A549 (cell line): ENCODE measurements around the gene SLC27A6.

Experiments used
- ELK1 ChIP-seq: fragments of 150-350 bp; IDR thresholded peaks from 2 replicates; pipeline ENCODE4 v1.6.1; 2014; ENCODE audit warnings: low read depth, mild to moderate bottlenecking, low read length
- EP300 ChIP-seq, 2 experiments: fragments of >200 bp; sonication (Bioruptor Twin); formaldehyde crosslinking; IDR thresholded peaks; 2 replicates in 1 of 2; 3 replicates in 1 of 2; pipeline ENCODE4 v1.6.1; 2016 to 2017
- HMGXB4 ChIP-seq: fragments of 250-450 bp; sonication (Bioruptor Pico); IDR thresholded peaks from 2 replicates; pipeline ENCODE4 v1.5.0; 2021; ENCODE audit warnings: mild to moderate bottlenecking, moderate library complexity, borderline replicate concordance
- MAX ChIP-seq: IDR thresholded peaks from 2 replicates; pipeline ENCODE4 v1.6.1; 2012
- MAZ ChIP-seq: fragments of 150-350 bp; IDR thresholded peaks from 2 replicates; pipeline ENCODE4 v1.6.1; 2014; ENCODE audit warnings: antibody characterized with exemption, low read depth, low read length, borderline replicate concordance
- POLR2A ChIP-seq: IDR thresholded peaks from 2 replicates; pipeline ENCODE4 v1.6.1; 2012; ENCODE audit warnings: mild to moderate bottlenecking, low read length
- RAD21 ChIP-seq, 2 experiments: fragments of >200 bp in 1 of 2; sonication (Bioruptor Twin) in 1 of 2; formaldehyde crosslinking in 1 of 2; IDR thresholded peaks in 1 of 2; conservative IDR thresholded peaks in 1 of 2; 2 replicates in 1 of 2; 3 replicates in 1 of 2; pipeline ENCODE4 v1.6.1; 2012 to 2018; ENCODE audit warnings: inconsistent platforms in 1 of 2
- REST ChIP-seq: fragments of 200-600 bp; sonication (generic); IDR thresholded peaks from 2 replicates; pipeline ENCODE4 v1.6.1; 2016; ENCODE audit warnings: antibody characterized with exemption, mild to moderate bottlenecking, moderate library complexity
- USF2 ChIP-seq: fragments of 450-650 bp; IDR thresholded peaks from 2 replicates; pipeline ENCODE4 v1.6.1; 2014; ENCODE audit warnings: antibody characterized with exemption
- TF ChIP-seq, protein P1 (sequence below): fragments of >200 bp; sonication (Bioruptor Twin); formaldehyde crosslinking; IDR thresholded peaks from 3 replicates; pipeline ENCODE4 v1.5.1; 2016

GRCh38 chr5:129082225-129083136, 117.2 kb downstream of the SLC27A6 start:
- TF ChIP-seq, protein P1, sequence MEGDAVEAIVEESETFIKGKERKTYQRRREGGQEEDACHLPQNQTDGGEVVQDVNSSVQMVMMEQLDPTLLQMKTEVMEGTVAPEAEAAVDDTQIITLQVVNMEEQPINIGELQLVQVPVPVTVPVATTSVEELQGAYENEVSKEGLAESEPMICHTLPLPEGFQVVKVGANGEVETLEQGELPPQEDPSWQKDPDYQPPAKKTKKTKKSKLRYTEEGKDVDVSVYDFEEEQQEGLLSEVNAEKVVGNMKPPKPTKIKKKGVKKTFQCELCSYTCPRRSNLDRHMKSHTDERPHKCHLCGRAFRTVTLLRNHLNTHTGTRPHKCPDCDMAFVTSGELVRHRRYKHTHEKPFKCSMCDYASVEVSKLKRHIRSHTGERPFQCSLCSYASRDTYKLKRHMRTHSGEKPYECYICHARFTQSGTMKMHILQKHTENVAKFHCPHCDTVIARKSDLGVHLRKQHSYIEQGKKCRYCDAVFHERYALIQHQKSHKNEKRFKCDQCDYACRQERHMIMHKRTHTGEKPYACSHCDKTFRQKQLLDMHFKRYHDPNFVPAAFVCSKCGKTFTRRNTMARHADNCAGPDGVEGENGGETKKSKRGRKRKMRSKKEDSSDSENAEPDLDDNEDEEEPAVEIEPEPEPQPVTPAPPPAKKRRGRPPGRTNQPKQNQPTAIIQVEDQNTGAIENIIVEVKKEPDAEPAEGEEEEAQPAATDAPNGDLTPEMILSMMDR, result no peak
- no peak for TF ChIP-seq RAD21 (conservative IDR thresholded peaks at IDR 0.05 in 1 of 2, IDR thresholded peaks at IDR 0.05 in 1 of 2)
- no peak for TF ChIP-seq POLR2A
- no peak for TF ChIP-seq EP300 (IDR thresholded peaks at IDR 0.05)
- no peak for TF ChIP-seq REST
- TF ChIP-seq MAZ, result no peak
- no peak for TF ChIP-seq ELK1
- TF ChIP-seq USF2, result no peak
- TF ChIP-seq HMGXB4 (CRISPR knock-in tag), result no peak
- TF ChIP-seq MAX, result no peak
